Activated T-helper 1 cell treated with anti-CD3 and anti-CD28 coated beads, Interleukin-12 subunit alpha, Interleukin-12 subunit beta, Interleukin-2, Interleukin-4 antibody, amounts not matched to agents 30 ng/mL and 10 ng/mL and 1 ng/mL, durations not matched to agents 14 hours and 24 hours and 36 hours (primary cell): ENCODE results near the gene EXOC4. TPM values are rescaled to one million over a fixed set of nuclear protein-coding genes. Genes with fewer than 3 reads are reported as not detected.

ENCODE experiments used
- DNase-seq: peaks from one replicate; pipeline ENCODE4 v3.0.0; 2021; ENCODE audit warnings: low spot score
- H3K27ac Mint-ChIP-seq: one replicate; pipeline ENCODE4 v1.8.0; 2021; ENCODE audit warnings: mild to moderate bottlenecking, mixed read lengths
- H3K27me3 Mint-ChIP-seq: one replicate; pipeline ENCODE4 v1.8.0; 2022; ENCODE audit warnings: mild to moderate bottlenecking, moderate library complexity, mixed read lengths; ENCODE audit not compliant: insufficient read depth
- H3K36me3 Mint-ChIP-seq: one replicate; pipeline ENCODE4 v1.8.0; 2021; ENCODE audit warnings: low read depth, mixed read lengths
- H3K4me1 Mint-ChIP-seq: one replicate; pipeline ENCODE4 v1.8.0; 2021; ENCODE audit warnings: low read depth, mixed read lengths
- H3K4me3 Mint-ChIP-seq: one replicate; pipeline ENCODE4 v1.8.0; 2021; ENCODE audit warnings: mild to moderate bottlenecking, moderate library complexity, mixed read lengths
- H3K9me3 Mint-ChIP-seq: one replicate; pipeline ENCODE4 v1.8.0; 2021; ENCODE audit warnings: mixed read lengths
- intact Hi-C: fragments of 100-400 bp; cut with micrococcal nuclease; formaldehyde crosslinking; loops from one replicate; pipeline ENCODE4 v1.15.1; 2024
- total RNA-seq: library from RNA; stranded (reverse); gene quantifications from 2 replicates; pipeline ENCODE4 v1.2.3, GENCODE V29; 2022

EXOC4 gene
- total RNA-seq, 1 donor from 2014 or later, result 58.6 TPM

DNA sequence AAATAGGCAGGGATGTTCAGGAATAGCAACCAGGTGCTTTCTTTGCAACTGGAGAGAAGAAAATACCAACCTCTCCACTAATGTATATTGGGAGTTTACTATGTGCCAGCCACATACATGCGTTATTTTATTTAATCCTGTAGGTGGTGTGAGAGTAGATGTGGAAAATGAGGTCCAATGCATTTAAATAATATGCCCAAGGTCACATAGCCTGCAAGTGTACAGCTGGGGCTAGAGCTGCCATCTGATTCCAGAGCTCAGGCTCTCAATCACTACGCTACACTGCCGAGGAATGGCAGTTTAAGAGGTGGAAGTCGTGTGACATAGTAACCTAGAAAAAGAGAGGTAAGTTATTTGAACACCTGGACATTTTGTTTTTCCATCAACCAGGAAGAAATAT, 277.0 kb downstream of the EXOC4 start:
- Mint-ChIP-seq H3K4me1 (no peaks in the 10 kb centered on the region), H3K27ac (no peak overlapping the region), H3K36me3 (no peaks in the 10 kb centered on the region), H3K9me3 (no peaks in the 10 kb centered on the region), H3K27me3 (no peaks in the 10 kb centered on the region), H3K4me3 (no peak overlapping the region)
- intact Hi-C loops, result no loop called here
- no peak for DNase-seq

DNA sequence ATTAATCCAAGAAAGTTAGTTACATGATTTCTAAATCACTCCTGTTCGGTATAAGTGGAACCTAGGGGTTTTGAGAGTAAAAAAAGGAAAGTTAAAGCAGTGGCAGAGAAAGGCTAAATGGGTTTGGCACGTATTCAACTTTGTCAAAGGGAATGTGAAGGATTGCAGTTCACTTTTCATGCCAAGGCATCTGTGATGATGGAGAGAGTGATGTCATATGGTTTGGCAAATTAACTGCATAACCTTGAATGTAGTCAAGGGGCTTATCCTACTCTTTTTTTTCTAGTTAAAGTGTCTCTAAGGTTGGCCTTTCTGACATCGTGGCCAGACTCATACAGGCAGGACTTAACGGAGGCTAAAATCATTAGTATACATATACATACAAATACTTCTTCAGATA, 277.8 kb downstream of the EXOC4 start:
- intact Hi-C loops, result no loop called here
- no peak for DNase-seq
- H3K4me1 Mint-ChIP-seq, result no peaks in the 10 kb centered on the region
- no peaks in the 10 kb centered on the region for H3K9me3 Mint-ChIP-seq
- H3K4me3 Mint-ChIP-seq, result no peak overlapping the region
- H3K27me3 Mint-ChIP-seq, result no peaks in the 10 kb centered on the region
- H3K27ac Mint-ChIP-seq, result no peak overlapping the region
- no peaks in the 10 kb centered on the region for H3K36me3 Mint-ChIP-seq

DNA sequence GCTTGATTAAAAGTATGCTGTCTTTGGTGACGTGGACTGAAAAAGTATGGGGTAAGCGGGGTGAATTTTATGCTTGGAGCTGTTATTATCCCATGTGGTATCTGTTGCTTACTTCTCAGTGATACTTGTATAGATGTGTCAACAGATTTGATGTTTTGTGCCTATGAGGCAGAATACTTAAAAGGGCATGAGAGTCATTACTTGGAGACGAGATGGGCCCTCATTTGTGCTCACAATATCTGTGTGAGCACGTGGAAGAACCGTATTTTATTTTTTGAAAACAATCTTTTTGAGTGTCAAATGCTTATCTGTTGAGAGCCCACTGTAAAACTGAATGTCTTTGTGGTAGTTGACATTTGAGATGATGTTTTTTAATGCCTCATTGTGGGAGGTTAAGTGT, 281.9 kb downstream of the EXOC4 start:
- Mint-ChIP-seq H3K9me3 (no peaks in the 10 kb centered on the region), H3K27ac (no peak overlapping the region), H3K27me3 (no peaks in the 10 kb centered on the region), H3K4me1 (no peaks in the 10 kb centered on the region), H3K36me3 (peaks cover 5% of the 10 kb centered on the region), H3K4me3 (no peak overlapping the region)
- DNase-seq, result no peak
- intact Hi-C loops, result no loop called here

DNA sequence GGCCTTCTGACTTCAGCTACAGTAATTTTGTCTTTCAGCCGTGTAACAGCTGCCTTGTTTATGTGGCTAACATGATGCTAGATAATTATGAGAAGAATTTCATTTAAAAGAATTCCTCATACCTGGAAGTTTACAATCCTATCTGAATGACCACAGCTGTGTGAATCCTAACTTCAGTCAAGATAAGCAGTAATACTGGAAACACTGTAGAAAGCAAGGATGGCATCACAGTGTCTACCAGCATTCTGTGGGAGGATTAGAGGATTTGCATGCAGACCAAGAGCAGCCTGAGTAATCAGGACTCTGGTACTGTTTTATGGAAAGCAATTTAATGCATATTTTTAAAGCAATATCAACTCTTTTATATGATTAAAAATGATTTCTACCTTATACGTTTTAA, 282.4 kb downstream of the EXOC4 start:
- Mint-ChIP-seq H3K9me3 (no peaks in the 10 kb centered on the region), H3K27ac (no peak overlapping the region), H3K4me1 (no peaks in the 10 kb centered on the region), H3K4me3 (no peak overlapping the region), H3K27me3 (no peaks in the 10 kb centered on the region), H3K36me3 (peaks cover 5% of the 10 kb centered on the region)
- intact Hi-C loops, result no loop called here
- no peak for DNase-seq

DNA sequence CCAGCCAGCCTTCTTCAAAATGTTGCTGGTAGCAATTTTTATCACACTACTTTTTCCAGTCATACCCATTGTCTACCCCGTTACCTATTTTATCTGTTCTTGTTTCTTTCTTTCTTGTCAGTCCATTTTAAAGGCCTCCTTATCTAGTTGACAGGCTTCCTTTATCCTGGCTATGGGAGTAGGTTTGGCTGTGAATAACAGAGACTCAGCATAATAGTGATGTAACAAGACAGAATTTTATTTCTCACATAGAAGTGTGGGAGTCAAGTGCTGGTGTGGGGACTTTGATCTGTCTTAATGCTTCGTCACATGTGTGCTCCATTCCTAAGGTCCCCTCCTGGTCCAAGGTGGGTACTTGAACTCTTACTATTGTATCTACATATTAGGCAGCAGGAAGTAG, 283.6 kb downstream of the EXOC4 start:
- H3K9me3 Mint-ChIP-seq, result no peaks in the 10 kb centered on the region
- no peak for DNase-seq
- no peak overlapping the region for H3K4me3 Mint-ChIP-seq
- H3K4me1 Mint-ChIP-seq, result no peaks in the 10 kb centered on the region
- H3K36me3 Mint-ChIP-seq, result peaks cover 5% of the 10 kb centered on the region
- H3K27ac Mint-ChIP-seq, result no peak overlapping the region
- no peaks in the 10 kb centered on the region for H3K27me3 Mint-ChIP-seq
- intact Hi-C loops, result no loop called here

DNA sequence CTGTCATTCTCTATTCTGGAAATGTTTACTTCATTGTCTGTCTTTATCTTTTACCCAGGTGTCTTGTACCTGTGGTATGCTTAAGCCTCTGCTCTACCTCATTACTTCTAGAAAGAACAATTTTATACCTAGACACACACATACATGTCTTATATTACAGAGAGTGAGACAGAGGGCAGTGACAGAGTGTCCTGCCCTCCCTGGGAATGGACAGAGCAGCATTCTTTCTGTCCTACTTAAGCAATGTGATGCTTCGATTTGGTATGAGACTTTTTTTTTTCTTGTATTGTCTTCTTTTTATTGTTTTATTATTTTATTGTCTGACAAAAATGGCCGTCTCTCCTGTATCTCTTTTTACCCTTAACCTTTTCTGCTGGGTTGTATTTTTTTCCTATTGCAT, 286.1 kb downstream of the EXOC4 start:
- H3K27ac Mint-ChIP-seq, result no peak overlapping the region
- no peaks in the 10 kb centered on the region for H3K4me1 Mint-ChIP-seq
- DNase-seq, result no peak
- no peak overlapping the region for H3K4me3 Mint-ChIP-seq
- no peaks in the 10 kb centered on the region for H3K27me3 Mint-ChIP-seq
- no peaks in the 10 kb centered on the region for H3K9me3 Mint-ChIP-seq
- H3K36me3 Mint-ChIP-seq, result peaks cover 5% of the 10 kb centered on the region
- intact Hi-C loops, result no loop called here

DNA sequence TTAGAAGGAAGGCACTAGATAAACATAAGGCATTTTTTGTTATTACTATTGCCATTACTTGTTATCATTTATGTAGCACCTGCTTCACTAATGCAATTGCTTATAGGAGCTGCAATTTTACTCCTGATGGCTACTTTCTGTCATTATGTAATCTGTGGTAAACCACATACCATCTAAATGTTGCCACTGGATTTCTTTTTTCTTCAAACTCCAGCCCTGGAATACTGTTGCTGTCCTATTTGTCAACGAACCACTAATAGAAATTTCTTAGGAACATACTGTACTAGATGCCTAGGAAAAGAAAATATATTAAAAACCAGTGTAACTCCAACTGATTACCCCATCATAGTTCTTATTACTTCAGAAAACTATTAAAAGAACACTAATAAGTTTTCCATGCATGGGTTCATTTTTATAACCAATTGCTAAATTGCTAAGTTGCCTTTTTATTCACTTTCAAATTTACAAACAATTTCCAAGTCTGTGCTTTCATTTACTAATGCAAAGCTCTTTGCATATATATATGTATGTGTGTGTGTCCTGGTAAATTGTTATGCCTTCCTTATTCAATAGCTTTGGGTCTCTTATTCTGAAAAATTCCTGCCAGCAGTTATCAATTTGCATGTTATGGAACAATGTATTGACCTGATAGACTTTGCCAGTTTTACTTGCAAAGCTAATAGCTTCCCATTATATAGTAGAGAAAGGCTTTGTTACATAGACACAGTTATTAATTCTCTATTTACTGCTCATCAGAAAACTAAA, 287.4 kb downstream of the EXOC4 start:
- Mint-ChIP-seq H3K27me3 (no peaks in the 10 kb centered on the region), H3K9me3 (no peaks in the 10 kb centered on the region), H3K4me3 (no peak overlapping the region), H3K36me3 (peaks cover 5% of the 10 kb centered on the region), H3K4me1 (no peaks in the 10 kb centered on the region), H3K27ac (no peak overlapping the region)
- intact Hi-C loops, result no loop called here
- no peak for DNase-seq

DNA sequence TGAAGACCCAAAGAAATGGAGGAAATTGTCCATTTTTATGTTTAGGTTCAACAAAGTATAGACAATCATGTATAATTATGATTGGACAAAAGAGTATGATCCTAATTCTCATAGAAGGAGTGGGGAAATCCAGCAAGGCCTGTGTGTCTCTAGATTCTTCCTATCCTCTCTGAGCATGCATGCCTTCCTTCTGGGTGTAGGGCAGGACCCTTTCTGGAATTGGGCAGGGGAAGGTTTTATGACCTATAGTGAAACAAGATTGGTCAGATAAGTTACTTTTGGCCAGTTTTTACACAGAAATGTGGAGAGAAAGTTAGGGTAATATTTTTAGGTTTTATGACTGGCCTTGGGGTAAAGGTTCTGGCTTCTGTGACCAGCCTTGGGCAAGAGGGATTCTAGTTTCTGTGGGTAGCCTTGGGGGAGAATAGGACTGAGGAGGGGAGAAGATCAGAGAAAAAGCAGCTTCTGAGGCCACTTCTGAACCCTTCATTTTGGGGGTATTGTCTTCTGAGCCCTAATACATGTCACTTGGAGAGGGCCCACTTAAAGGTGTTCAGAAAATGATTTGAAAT, 289.4 kb downstream of the EXOC4 start:
- H3K27ac Mint-ChIP-seq, result no peak overlapping the region
- H3K36me3 Mint-ChIP-seq, result peaks cover 2% of the 10 kb centered on the region
- H3K4me1 Mint-ChIP-seq, result no peaks in the 10 kb centered on the region
- no peaks in the 10 kb centered on the region for H3K27me3 Mint-ChIP-seq
- intact Hi-C loops, result no loop called here
- H3K9me3 Mint-ChIP-seq, result no peaks in the 10 kb centered on the region
- DNase-seq, result no peak
- no peak overlapping the region for H3K4me3 Mint-ChIP-seq

DNA sequence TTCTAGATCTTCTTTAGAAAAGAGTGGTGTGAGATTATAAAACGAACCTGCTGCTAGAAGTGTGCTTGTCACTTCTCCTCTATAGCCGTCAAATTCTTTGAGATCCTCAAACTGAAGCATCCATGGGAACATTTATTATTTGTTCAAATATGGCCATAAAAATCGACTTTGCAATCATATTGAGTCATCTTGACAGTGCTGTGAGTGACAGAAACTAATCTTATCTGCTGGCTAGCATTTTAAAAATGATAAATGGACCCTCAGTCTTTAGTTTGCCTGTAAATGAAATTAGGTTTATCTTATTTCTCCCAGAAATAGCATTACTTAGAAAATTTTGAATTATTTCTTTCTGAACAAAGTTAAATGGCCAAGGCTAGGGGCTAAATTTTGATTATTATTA, 290.8 kb downstream of the EXOC4 start:
- Mint-ChIP-seq H3K27ac (no peak overlapping the region), H3K9me3 (no peaks in the 10 kb centered on the region), H3K36me3 (no peaks in the 10 kb centered on the region), H3K4me1 (no peaks in the 10 kb centered on the region), H3K4me3 (no peak overlapping the region), H3K27me3 (no peaks in the 10 kb centered on the region)
- no peak for DNase-seq
- intact Hi-C loops, result no loop called here

DNA sequence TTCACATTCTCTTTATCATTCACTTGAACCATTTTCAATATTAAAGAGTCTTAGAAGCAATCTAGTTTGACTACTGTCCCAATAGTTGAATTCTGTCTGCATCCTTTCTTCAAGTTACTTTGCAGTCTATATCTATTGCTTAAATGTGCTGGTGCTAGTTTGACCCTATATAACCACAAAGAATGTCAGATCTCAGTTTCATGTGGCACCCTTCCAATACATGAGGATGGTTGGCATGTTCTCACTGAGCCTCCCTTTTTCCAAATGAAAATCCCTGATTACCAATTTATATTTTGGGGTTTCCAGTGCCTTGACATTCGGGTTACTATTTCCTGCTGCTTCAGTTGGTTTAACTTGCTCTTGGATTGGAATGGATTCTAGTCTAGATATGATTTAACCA, 292.7 kb downstream of the EXOC4 start:
- DNase-seq, result no peak
- no peaks in the 10 kb centered on the region for H3K9me3 Mint-ChIP-seq
- H3K27me3 Mint-ChIP-seq, result no peaks in the 10 kb centered on the region
- H3K4me1 Mint-ChIP-seq, result no peaks in the 10 kb centered on the region
- no peaks in the 10 kb centered on the region for H3K36me3 Mint-ChIP-seq
- H3K4me3 Mint-ChIP-seq, result no peak overlapping the region
- intact Hi-C loops, result no loop called here
- no peak overlapping the region for H3K27ac Mint-ChIP-seq

DNA sequence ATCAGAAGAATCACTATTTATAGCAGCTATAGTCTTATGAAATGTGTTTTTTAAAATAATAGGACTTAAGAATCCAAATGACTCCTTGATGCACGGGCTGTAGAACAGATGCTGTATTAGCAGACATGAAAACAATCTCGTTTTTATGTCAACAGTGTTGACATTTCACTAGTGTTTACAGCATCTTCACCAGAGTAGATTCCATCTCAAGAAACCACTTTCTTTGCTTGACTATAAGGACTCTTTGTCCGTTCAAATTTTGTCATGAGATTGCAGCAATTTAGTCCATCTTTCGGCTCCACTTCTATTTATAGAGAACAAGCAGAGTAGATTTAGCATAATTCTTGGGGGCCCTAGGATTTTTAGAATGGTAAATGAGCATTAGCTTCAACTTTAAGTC, 295.1 kb downstream of the EXOC4 start:
- Mint-ChIP-seq H3K9me3 (no peaks in the 10 kb centered on the region), H3K27ac (no peak overlapping the region), H3K27me3 (no peaks in the 10 kb centered on the region), H3K4me1 (no peaks in the 10 kb centered on the region), H3K4me3 (no peak overlapping the region), H3K36me3 (no peaks in the 10 kb centered on the region)
- DNase-seq, result no peak
- intact Hi-C loops, result no loop called here

DNA sequence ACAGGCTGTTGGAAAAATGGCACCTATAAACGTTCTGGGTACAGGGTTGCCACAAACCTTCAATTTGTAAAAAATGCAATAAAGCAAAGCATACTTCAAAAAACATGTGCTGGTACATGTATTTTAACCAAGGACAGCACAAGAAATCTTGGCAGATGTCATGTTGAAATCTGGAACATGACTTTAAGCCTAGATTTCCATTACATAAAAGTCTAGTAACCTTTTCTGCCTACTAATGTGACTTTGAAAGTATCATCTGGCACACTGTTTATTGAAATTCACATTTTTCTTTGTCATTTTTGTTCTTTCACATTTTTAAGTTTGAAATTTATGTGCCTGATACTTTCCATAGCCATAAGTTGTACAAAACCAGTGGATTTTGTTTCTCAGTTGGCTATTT, 296.8 kb downstream of the EXOC4 start:
- H3K9me3 Mint-ChIP-seq, result no peaks in the 10 kb centered on the region
- intact Hi-C loops, result no loop called here
- no peaks in the 10 kb centered on the region for H3K4me1 Mint-ChIP-seq
- no peak overlapping the region for H3K27ac Mint-ChIP-seq
- no peak for DNase-seq
- H3K36me3 Mint-ChIP-seq, result no peaks in the 10 kb centered on the region
- H3K4me3 Mint-ChIP-seq, result no peak overlapping the region
- no peaks in the 10 kb centered on the region for H3K27me3 Mint-ChIP-seq

DNA sequence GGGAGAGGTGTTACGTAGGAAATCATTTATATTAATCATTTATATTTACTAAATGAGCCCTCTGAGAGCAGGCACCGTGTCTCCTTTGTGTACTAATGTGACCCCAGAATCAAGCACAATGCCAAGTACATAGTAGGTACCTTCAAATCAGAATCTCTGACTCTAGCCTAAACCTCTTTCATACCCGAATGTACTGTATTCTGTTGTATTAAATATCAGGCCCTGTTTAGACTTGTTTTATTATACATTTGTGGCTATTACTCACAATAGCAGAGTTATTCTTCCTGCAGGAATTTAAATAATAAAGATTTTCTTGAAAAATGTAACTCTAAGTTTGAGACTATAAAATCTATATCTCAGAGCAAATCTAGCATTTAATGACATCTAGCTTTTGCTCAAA, 297.3 kb downstream of the EXOC4 start:
- Mint-ChIP-seq H3K27ac (no peak overlapping the region), H3K4me1 (no peaks in the 10 kb centered on the region), H3K4me3 (no peak overlapping the region), H3K27me3 (no peaks in the 10 kb centered on the region), H3K9me3 (no peaks in the 10 kb centered on the region), H3K36me3 (no peaks in the 10 kb centered on the region)
- intact Hi-C loops, result no loop called here
- DNase-seq, result no peak

DNA sequence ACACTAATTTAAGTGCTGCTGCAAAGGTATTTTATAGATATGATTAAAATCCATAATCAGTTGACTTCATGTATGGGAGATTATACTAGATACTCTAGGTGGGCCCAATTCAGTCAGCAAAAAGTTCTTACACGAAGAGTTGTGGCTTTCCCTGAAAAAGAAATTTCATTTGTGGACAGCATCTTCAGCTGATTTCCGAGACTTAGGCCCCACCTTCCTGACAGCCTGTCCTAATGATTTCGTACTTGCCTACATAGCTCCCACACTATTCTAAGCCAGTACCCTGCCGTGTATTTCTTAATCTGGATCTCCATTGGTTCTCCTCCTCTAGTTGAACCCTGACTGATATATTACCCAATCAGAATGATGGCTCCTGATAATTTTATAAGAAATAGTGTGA, 297.9 kb downstream of the EXOC4 start:
- intact Hi-C loops, result no loop called here
- H3K4me1 Mint-ChIP-seq, result no peaks in the 10 kb centered on the region
- H3K27me3 Mint-ChIP-seq, result no peaks in the 10 kb centered on the region
- no peaks in the 10 kb centered on the region for H3K9me3 Mint-ChIP-seq
- H3K36me3 Mint-ChIP-seq, result no peaks in the 10 kb centered on the region
- H3K27ac Mint-ChIP-seq, result no peak overlapping the region
- DNase-seq, result no peak
- H3K4me3 Mint-ChIP-seq, result no peak overlapping the region
